Measurements from ENCODE around the gene SPRN. TPM values are rescaled to one million over a fixed set of nuclear protein-coding genes. Genes with fewer than 3 reads are reported as not detected.

SPRN gene
- total and polyA plus RNA-seq, 2 experiments from 2014 or later, result 0.31 TPM

GRCh38 chr10:133460208-133460769, 35.9 kb upstream of the SPRN start:
- no peak overlapping the region for H2AFZ ChIP-seq
- H4K20me1 ChIP-seq (replicated peaks; ENCODE audit: insufficient read depth), result no peaks in the 10 kb centered on the region
- H3K4me3 ChIP-seq, result no peak overlapping the region
- Mint-ChIP-seq H3K4me3 (no peak overlapping the region), H3K27ac (no peak overlapping the region), H3K27me3 (ENCODE audit: insufficient read depth, low read depth, poor library complexity) (peaks cover 32% of the 10 kb centered on the region), H3K9me3 (peaks cover 49% of the 10 kb centered on the region), H3K4me1 (no peaks in the 10 kb centered on the region), H3K36me3 (ENCODE audit: low read depth) (peaks cover 9% of the 10 kb centered on the region; the same call in 1 of the 3 replicates)
- no peaks in the 10 kb centered on the region for H3K9me2 ChIP-seq (ENCODE audit: insufficient read depth)
- H3K4me2 ChIP-seq, result no peak overlapping the region
- no peak for ATAC-seq
- no peak for DNase-seq (ENCODE audit: low spot score)
- H3F3A ChIP-seq (replicated peaks; ENCODE audit: low read depth), result no peaks in the 10 kb centered on the region
- H3K4me1 ChIP-seq (ENCODE audit: insufficient read depth), result no peaks in the 10 kb centered on the region
- TF ChIP-seq CTCF (conservative IDR thresholded peaks at IDR 0.05; ENCODE audit: low read depth in 2 of 2), result no peak
- H3K27ac ChIP-seq (ENCODE audit: low read depth), result no peak overlapping the region
- H3K27me3 ChIP-seq (ENCODE audit: insufficient read depth), result peaks cover 18% of the 10 kb centered on the region
- no peaks in the 10 kb centered on the region for H3K79me2 ChIP-seq (replicated peaks; ENCODE audit: insufficient read depth)
- H3K36me3 ChIP-seq (ENCODE audit: insufficient read depth), result no peaks in the 10 kb centered on the region

GRCh38 chr10:133459454-133460207, 35.2 kb upstream of the SPRN start:
- Mint-ChIP-seq H3K4me1 (no peaks in the 10 kb centered on the region), H3K27ac (no peak overlapping the region), H3K4me3 (no peak overlapping the region), H3K9me3 (peaks cover 56% of the 10 kb centered on the region), H3K36me3 (ENCODE audit: low read depth) (peaks cover 9% of the 10 kb centered on the region; the same call in 1 of the 3 replicates), H3K27me3 (ENCODE audit: insufficient read depth, low read depth, poor library complexity) (peaks cover 30% of the 10 kb centered on the region)
- no peaks in the 10 kb centered on the region for H4K20me1 ChIP-seq (replicated peaks; ENCODE audit: insufficient read depth)
- TF ChIP-seq POLR2AphosphoS5 (IDR thresholded peaks at IDR 0.05; ENCODE audit: low read depth) (no peak), EZH2phosphoT487 (IDR thresholded peaks at IDR 0.05; ENCODE audit: unreplicated experiment) (no peak), REST (IDR thresholded peaks at IDR 0.05; ENCODE audit: unreplicated experiment) (no peak)
- H2AFZ ChIP-seq, result no peak overlapping the region
- ATAC-seq (peak; percentile 55), DNase-seq (ENCODE audit: low spot score) (peak; percentile 15)
- peaks cover 13% of the 10 kb centered on the region; the same call in 1 of the 2 replicates for H3K27me3 ChIP-seq (ENCODE audit: insufficient read depth)
- no peak overlapping the region for H3K4me2 ChIP-seq
- H3K9me2 ChIP-seq (ENCODE audit: insufficient read depth), result no peaks in the 10 kb centered on the region
- H3K4me1 ChIP-seq (ENCODE audit: insufficient read depth), result no peaks in the 10 kb centered on the region
- no peaks in the 10 kb centered on the region for H3K36me3 ChIP-seq (ENCODE audit: insufficient read depth)
- H3K27ac ChIP-seq (ENCODE audit: low read depth), result no peak overlapping the region
- H3K79me2 ChIP-seq (replicated peaks; ENCODE audit: insufficient read depth), result no peaks in the 10 kb centered on the region
- no peaks in the 10 kb centered on the region for H3F3A ChIP-seq (replicated peaks; ENCODE audit: low read depth)
- H3K4me3 ChIP-seq, result no peak overlapping the region

All from GM23338 (cell line).